ENCODE data around the gene CABP4.

The CABP4 gene

DNA sequence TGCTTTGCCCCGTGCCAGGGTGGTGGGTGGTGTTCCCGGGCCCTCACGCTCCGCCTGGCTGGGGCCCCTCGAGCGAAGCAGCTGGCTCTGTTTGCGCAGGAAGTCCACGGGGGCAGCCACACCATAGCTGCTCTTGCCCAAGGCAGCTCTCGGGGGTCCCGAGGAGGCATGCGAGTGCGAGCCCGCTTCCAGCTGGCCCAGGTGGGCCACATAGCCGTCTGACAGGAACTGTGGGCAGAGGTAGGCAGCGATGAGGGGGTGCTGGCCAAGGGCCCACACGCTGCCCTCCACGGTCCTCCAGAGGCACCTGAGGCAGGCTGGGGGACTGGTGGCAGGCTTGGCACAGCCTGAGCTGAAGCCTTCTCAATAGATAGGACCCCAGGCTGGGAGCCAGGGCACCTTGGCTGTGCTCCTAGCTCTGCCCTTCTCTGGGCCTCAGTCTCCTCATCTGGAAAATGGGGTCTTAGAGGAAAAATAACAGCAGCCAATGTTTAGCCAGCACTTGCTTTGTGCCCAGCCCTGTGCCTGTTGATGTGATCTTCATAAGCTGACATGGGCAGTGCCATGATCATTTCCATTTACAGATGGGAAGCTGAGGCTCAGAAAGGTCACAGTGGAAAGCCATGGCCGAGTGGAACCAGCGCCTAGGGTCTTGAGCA is 37.0 kb downstream of the CABP4 start:
- Histone ChIP-seq H3K27me3 (ENCODE audit: control insufficient read depth, insufficient read depth, low read length) (no peaks in the 10 kb centered on the region), H3K4me1 (ENCODE audit: control insufficient read depth, insufficient read depth, low read length) (no peaks in the 10 kb centered on the region), H3K36me3 (ENCODE audit: control insufficient read depth, insufficient read depth, low read length) (peaks cover 33% of the 10 kb centered on the region), H3K4me3 (ENCODE audit: low read depth, low read length) (no peak overlapping the region), H3K9me3 (ENCODE audit: control insufficient read depth, insufficient read depth, low read length) (no peaks in the 10 kb centered on the region), H3K9ac (ENCODE audit: low read depth, low read length) (no peak overlapping the region)

DNA sequence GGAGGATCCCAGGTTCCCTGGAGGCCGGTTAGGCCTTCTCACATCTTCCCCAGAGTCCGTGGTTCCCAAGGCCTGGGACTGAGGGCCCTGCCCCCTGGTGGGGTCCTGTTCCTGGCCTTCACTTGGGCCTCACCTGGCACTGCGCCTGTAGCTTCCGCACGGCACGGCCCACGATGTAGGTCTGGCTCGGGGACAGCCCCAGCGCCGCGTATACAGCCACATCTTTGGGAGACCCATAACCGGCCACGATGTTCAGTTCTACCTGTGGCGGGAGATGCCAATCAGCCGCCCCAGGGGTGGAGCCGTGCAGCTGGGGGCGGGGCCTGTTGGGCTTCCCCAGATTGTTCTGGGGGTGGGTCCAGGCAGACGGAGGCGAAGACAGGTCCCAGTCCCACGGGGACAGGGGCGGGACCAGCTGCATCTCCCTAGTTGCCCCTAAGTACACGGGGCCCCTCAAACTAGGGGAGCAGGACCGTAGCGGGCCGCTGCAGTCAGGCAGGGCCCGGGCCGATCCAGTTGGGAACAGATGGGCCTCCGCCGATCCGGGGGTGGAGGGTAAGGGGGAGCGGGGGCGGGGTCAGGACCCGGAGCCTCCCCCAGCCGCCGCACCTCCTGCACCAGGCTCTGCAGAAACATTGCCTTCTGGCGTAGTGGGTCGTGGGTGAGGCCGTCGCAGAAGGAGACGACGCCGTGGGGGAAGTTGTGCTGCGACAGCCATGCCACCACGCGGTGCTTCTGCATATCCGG is 37.8 kb downstream of the CABP4 start:
- Histone ChIP-seq H3K36me3 (ENCODE audit: control insufficient read depth, insufficient read depth, low read length) (peaks cover 40% of the 10 kb centered on the region), H3K4me3 (ENCODE audit: low read depth, low read length) (no peak overlapping the region), H3K9ac (ENCODE audit: low read depth, low read length) (no peak overlapping the region), H3K4me1 (ENCODE audit: control insufficient read depth, insufficient read depth, low read length) (no peaks in the 10 kb centered on the region), H3K9me3 (ENCODE audit: control insufficient read depth, insufficient read depth, low read length) (no peaks in the 10 kb centered on the region), H3K27me3 (ENCODE audit: control insufficient read depth, insufficient read depth, low read length) (no peaks in the 10 kb centered on the region)

DNA sequence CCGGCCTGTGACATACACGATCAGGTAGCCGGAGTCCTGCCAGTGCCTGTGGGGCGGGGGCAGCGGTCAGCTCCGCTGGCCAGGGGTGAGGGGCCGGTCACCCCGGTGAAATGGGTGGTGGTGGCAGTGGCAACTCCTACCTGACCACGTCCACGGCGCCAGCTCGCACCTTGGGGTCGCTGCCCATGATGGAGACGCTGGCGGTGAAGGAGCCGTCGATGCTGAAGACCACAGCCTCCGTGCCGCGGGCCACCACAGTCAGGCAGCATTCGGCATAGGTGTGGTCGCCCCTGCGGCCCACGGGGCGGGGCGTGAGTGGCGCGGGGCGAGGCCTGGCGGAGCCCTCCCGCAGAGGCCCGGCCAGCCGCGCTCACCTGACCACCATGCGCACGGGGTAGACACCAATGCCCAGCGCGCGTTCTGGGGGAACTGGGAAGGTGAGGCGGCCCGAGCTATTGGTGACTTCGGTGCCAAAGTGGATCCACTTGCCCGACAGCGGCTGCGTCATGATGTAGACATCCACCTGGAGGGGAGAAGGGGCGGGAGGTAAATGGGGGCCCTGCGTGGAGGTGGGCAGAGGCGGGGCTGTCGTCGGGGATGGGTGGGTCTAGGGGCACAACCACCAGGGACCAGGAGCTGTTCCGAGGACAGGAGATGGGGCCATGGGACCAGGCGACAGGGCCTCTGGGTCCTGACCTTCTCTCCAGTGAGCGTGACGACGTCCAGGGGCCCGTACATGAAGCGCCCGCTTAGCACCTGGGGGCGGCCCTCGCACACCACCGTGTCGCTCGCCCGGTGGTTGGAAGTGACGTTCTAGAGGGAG is 38.6 kb downstream of the CABP4 start:
- no peaks in the 10 kb centered on the region for H3K4me1 ChIP-seq (ENCODE audit: control insufficient read depth, insufficient read depth, low read length)
- no peak overlapping the region for H3K4me3 ChIP-seq (ENCODE audit: low read depth, low read length)
- peaks cover 48% of the 10 kb centered on the region for H3K36me3 ChIP-seq (ENCODE audit: control insufficient read depth, insufficient read depth, low read length)
- H3K27me3 ChIP-seq (ENCODE audit: control insufficient read depth, insufficient read depth, low read length): no peaks in the 10 kb centered on the region
- H3K9ac ChIP-seq (ENCODE audit: low read depth, low read length): no peak overlapping the region
- no peaks in the 10 kb centered on the region for H3K9me3 ChIP-seq (ENCODE audit: control insufficient read depth, insufficient read depth, low read length)

DNA sequence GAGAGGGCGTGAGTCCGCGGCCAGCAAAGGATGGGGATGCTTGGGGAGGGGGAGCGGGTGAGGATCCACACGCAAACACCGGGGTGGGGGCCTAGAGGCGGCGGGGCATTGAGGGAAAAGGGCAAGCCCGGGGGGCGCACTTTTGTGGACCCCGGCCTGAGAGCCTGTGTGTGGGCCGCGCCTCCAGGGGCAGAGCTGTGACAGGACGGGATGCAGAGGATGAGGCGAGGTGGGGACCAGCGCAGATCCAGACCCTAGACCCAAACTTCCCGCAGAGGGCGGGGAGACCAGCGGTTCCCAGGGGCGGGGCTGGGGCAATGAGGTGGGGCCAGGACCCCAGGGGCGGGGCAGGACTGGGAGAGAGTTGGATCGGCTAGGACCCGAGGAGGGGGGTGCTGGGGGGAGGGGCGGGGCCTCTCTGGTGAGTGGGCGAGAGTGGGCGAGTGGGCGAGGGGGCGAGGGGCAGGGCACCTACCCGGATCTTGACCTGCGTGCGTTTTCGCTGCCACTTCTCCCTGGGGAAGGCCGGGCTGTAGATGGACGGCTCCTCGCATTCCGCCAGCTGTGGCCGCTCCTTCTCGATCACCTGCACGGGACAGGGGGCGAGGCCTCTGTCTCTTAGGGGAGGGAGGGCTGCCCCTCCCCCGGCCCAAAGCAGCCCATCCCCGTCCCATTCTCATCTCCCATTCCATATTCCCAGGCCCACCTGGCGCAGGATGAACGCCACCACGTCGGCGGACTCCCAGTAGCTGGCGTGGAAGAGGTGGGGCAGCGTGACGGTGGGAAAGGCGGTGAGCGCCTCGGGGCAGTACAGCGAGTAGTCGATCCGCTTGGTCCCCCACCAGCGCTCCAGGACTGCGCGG is 39.4 kb downstream of the CABP4 start:
- no peak overlapping the region for H3K4me3 ChIP-seq (ENCODE audit: low read depth, low read length)
- no peaks in the 10 kb centered on the region for H3K9me3 ChIP-seq (ENCODE audit: control insufficient read depth, insufficient read depth, low read length)
- no peak overlapping the region for H3K9ac ChIP-seq (ENCODE audit: low read depth, low read length)
- H3K36me3 ChIP-seq (ENCODE audit: control insufficient read depth, insufficient read depth, low read length): peaks cover 51% of the 10 kb centered on the region
- H3K4me1 ChIP-seq (ENCODE audit: control insufficient read depth, insufficient read depth, low read length): no peaks in the 10 kb centered on the region
- H3K27me3 ChIP-seq (ENCODE audit: control insufficient read depth, insufficient read depth, low read length): no peaks in the 10 kb centered on the region

DNA sequence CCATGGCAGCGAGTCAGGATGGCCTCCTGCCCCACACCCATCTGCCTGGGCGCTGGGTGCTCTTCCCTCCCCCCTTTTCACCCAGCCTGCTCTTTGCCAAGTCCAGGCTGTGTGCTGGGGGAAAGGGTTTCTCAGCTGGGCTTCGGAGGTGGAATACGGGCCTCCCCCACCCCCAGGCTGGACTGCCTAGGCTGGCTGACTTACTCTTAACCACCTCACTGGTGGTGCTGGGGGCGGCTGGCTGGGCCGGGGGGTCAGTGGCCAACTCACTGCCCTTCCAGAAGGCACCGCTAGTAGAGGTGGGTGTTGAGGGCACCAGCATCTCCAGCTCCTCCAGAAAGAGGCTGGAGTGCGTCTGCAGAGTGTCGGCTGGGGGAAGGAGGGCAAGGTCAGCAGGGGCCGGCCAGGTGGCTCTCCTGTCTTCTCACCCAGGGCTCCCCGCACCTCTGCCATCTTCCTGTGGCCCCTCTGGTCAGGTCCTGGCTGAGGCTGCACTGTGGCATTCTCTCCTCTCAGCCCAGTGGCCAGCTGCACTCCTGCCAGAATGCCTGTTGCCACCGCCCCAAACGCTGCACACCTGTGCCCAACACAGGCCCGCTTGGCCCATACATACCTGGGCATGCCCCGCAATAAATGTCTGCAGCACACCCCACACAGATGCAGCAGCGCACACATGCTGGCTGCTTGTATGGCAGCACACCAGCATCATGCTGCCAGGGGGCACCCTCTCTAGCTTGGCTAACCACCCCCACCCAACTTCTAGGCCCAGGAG is 40.3 kb downstream of the CABP4 start:
- no peak overlapping the region for H3K4me3 ChIP-seq (ENCODE audit: low read depth, low read length)
- H3K9ac ChIP-seq (ENCODE audit: low read depth, low read length): no peak overlapping the region
- peaks cover 55% of the 10 kb centered on the region for H3K36me3 ChIP-seq (ENCODE audit: control insufficient read depth, insufficient read depth, low read length)
- H3K4me1 ChIP-seq (ENCODE audit: control insufficient read depth, insufficient read depth, low read length): no peaks in the 10 kb centered on the region
- no peaks in the 10 kb centered on the region for H3K27me3 ChIP-seq (ENCODE audit: control insufficient read depth, insufficient read depth, low read length)
- no peaks in the 10 kb centered on the region for H3K9me3 ChIP-seq (ENCODE audit: control insufficient read depth, insufficient read depth, low read length)

DNA sequence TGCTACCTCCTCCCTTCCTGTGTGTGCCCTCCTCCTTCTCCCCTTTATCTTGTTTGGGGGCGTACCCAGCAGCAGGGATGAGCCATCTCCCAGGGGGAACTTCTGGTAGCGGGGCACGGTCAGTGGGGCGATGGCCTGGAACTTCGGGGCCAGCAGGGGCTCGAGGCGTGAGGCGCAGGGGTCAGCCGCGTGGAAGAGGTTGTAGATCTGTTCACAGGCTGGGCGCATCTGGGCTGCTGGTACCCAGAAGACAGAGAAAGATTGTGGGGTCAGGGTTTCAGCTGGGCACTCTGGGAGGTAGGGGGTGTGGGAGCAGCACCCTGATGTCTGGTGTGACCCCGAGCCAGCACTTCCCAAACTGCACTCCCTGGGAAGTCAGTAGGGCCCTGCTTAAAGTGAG is 41.0 kb downstream of the CABP4 start:
- Histone ChIP-seq H3K4me1 (ENCODE audit: control insufficient read depth, insufficient read depth, low read length) (no peaks in the 10 kb centered on the region), H3K36me3 (ENCODE audit: control insufficient read depth, insufficient read depth, low read length) (peaks cover 55% of the 10 kb centered on the region), H3K9ac (ENCODE audit: low read depth, low read length) (no peak overlapping the region), H3K9me3 (ENCODE audit: control insufficient read depth, insufficient read depth, low read length) (no peaks in the 10 kb centered on the region), H3K27me3 (ENCODE audit: control insufficient read depth, insufficient read depth, low read length) (no peaks in the 10 kb centered on the region), H3K4me3 (ENCODE audit: low read depth, low read length) (no peak overlapping the region)

DNA sequence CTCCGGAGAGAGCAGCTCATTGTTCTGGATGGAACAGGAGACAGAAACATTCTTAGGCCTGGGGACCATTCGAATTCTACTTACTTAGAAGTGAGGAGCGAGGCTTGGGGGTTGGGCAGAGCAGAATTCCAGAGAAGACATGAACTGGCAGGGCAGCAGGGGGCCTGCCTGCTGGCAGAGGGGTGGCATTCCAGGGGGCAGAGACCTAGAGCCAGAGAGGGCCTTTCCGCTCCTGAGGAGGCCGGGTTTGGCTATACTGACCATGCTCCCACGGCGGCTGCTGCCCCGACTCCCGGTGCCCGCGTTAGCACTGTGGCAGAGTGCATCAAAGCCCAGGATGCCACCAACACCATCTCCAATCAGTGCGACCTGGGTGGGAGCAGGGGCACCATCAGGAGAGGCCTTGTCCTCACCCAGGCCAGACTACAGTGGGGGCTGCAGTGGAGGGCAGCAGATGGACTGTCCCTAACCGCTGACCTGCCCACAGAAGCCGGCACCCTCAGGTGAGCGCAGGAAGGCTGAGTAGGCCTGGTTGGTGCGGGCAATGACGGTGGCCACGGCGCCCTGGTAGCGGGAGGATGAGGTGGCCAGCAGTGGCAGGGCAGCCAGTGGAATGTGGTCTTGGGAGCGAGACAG is 42.6 kb downstream of the CABP4 start:
- H3K27me3 ChIP-seq (ENCODE audit: control insufficient read depth, insufficient read depth, low read length): no peaks in the 10 kb centered on the region
- H3K9ac ChIP-seq (ENCODE audit: low read depth, low read length): no peak overlapping the region
- no peaks in the 10 kb centered on the region for H3K4me1 ChIP-seq (ENCODE audit: control insufficient read depth, insufficient read depth, low read length)
- H3K4me3 ChIP-seq (ENCODE audit: low read depth, low read length): no peak overlapping the region
- peaks cover 55% of the 10 kb centered on the region for H3K36me3 ChIP-seq (ENCODE audit: control insufficient read depth, insufficient read depth, low read length)
- no peaks in the 10 kb centered on the region for H3K9me3 ChIP-seq (ENCODE audit: control insufficient read depth, insufficient read depth, low read length)

DNA sequence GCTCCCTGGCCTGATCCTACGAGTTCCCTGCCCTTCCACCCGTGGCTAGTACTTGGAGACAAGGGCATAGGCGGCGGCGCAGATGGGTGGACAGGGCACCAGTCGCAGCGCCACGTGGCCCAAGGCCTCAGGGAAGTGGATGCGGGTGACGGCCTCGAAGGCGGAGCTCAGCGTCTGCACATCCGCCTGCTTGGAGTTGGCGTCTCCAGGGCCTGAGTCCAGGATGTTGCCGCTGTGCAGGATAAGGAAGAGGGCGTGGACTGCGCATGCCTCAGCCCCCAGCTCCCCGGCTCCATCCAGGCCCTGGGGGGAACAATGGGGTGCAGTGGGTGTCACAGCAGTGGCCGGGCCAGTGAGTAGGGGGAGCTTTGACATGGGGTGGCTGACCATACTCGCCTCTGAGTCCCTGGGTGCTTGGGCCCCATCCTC is 43.4 kb downstream of the CABP4 start:
- Histone ChIP-seq H3K4me1 (ENCODE audit: control insufficient read depth, insufficient read depth, low read length) (no peaks in the 10 kb centered on the region), H3K4me3 (ENCODE audit: low read depth, low read length) (no peak overlapping the region), H3K9ac (ENCODE audit: low read depth, low read length) (no peak overlapping the region), H3K36me3 (ENCODE audit: control insufficient read depth, insufficient read depth, low read length) (peaks cover 50% of the 10 kb centered on the region), H3K9me3 (ENCODE audit: control insufficient read depth, insufficient read depth, low read length) (no peaks in the 10 kb centered on the region), H3K27me3 (ENCODE audit: control insufficient read depth, insufficient read depth, low read length) (peaks cover 2% of the 10 kb centered on the region)

DNA sequence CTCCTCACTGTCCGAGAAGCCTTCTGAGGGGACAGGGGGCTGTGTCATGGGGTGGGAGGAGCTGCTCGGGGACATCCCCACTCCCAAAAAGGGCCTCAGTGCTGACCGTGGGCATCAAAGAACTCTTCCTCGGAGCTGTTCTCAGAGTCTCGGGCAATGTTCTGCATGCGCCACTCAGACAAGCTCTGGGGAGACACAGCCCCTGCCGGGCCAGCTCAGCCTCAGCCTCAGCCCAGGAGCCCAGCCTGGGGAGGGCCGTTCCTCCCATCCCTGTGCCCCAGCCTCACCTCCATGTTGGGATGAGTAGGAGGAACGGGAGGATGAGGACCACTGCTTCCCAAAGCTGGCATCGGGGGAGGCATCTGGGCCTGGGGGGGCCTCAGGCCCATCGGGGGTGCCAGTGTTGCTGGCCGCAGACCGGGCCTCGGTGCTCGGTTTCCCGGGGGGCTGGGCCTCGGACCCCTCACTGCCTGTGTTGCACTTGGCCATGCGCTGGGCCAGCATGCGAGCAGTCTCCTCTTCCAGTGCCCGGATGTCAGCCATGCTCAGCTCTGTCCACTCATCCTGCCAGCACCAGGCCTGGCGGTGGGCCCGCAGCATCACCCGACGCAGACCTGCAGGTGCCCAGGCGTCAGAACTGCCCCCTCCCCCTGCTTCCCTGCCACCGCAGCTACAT is 44.8 kb downstream of the CABP4 start:
- Histone ChIP-seq H3K9ac (ENCODE audit: low read depth, low read length) (no peak overlapping the region), H3K36me3 (ENCODE audit: control insufficient read depth, insufficient read depth, low read length) (peaks cover 46% of the 10 kb centered on the region), H3K4me3 (ENCODE audit: low read depth, low read length) (no peak overlapping the region), H3K27me3 (ENCODE audit: control insufficient read depth, insufficient read depth, low read length) (peaks cover 2% of the 10 kb centered on the region), H3K9me3 (ENCODE audit: control insufficient read depth, insufficient read depth, low read length) (no peaks in the 10 kb centered on the region), H3K4me1 (ENCODE audit: control insufficient read depth, insufficient read depth, low read length) (no peaks in the 10 kb centered on the region)

DNA sequence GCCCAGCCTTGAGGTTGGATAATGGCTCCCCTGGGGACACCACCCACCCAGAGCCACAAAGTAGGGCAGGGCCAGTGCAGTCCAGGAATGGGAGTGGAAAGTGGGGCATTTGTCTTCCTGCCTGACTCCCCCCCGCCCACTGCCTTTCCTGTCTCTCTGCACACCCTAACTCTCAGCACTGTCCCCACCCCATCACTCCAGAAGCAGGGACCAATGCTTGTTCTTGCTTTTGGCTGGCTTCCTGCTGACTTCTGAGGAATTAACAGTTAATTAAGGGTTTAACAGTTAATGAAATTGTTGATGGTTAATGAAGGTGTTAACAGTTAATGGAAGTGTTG is 45.3 kb downstream of the CABP4 start:
- Histone ChIP-seq H3K4me1 (ENCODE audit: control insufficient read depth, insufficient read depth, low read length) (peaks cover 2% of the 10 kb centered on the region), H3K9ac (ENCODE audit: low read depth, low read length) (no peak overlapping the region), H3K4me3 (ENCODE audit: low read depth, low read length) (no peak overlapping the region), H3K27me3 (ENCODE audit: control insufficient read depth, insufficient read depth, low read length) (peaks cover 2% of the 10 kb centered on the region), H3K9me3 (ENCODE audit: control insufficient read depth, insufficient read depth, low read length) (no peaks in the 10 kb centered on the region), H3K36me3 (ENCODE audit: control insufficient read depth, insufficient read depth, low read length) (peaks cover 46% of the 10 kb centered on the region)

Data from iPS-15b (cell line).